Activated T-helper 17 cell treated with anti-CD3 and anti-CD28 coated beads, Interleukin-2, amount 50 U/mL, for 72 hours (primary cell): Measurements from ENCODE around the gene HSD3B2. TPM values are rescaled to one million over a fixed set of nuclear protein-coding genes. Genes with fewer than 3 reads are reported as not detected.
"Not testable (repeated sequence)": the region's sequence is repeated elsewhere in the genome, so short reads cannot be mapped to it uniquely, and the experiment has no call there.

Experiments used
- ATAC-seq: fragments of 150-1000 bp; cut with Tn5 transposase; replicated peaks from 2 replicates; pipeline ENCODE4 v1.10.0; 2021; ENCODE audit warnings: mild to moderate bottlenecking, moderate library complexity
- H3K27ac Mint-ChIP-seq: one replicate; pipeline ENCODE4 v1.8.0; 2022; ENCODE audit warnings: mixed read lengths
- H3K27me3 Mint-ChIP-seq: one replicate; pipeline ENCODE4 v1.8.0; 2022; ENCODE audit warnings: mixed read lengths
- H3K36me3 Mint-ChIP-seq: one replicate; pipeline ENCODE4 v1.8.0; 2022; ENCODE audit warnings: low read depth, mild to moderate bottlenecking, mixed read lengths
- H3K4me1 Mint-ChIP-seq: one replicate; pipeline ENCODE4 v1.8.0; 2022; ENCODE audit warnings: mixed read lengths
- H3K4me3 Mint-ChIP-seq: one replicate; pipeline ENCODE4 v1.8.0; 2022; ENCODE audit warnings: mild to moderate bottlenecking, mixed read lengths
- H3K9me3 Mint-ChIP-seq: one replicate; pipeline ENCODE4 v1.8.0; 2022; ENCODE audit warnings: mixed read lengths
- total RNA-seq, 2 donors: library from RNA; stranded (reverse); gene quantifications; one replicate each; pipeline ENCODE4 v1.2.3, GENCODE V29; 2022

HSD3B2 gene
- total RNA-seq = not detected

DNA sequence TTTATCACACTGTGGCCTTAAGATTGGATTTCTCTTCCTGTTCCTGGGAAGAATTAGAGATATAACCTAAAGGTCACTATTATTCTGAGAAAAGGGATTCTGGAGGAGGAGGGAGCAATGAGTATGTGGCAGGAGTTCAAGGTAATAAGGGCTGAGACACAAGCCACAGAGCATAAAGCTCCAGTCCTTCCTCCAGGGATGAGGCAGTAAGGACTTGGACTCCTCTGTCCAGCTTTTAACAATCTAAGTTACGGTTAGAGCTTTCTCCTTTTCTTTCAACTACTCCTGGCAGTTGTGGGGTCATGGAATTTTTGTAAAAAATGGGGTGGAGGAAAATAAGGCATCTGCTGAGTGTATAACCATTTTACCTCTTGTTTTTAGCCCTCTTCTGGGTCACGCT lies at the start of gene HSD3B2:
TSS of gene HSD3B2 (plus strand) at position 201 of the 400 bp plus-strand sequence. CDS start 270 bp downstream, outside the sequence.
- Mint-ChIP-seq H3K27ac (no peak within 1 kb of the TSS), H3K4me1 (no peaks in the 10 kb centered on the region), H3K36me3 (no peaks in the 10 kb centered on the region), H3K9me3 (no peaks in the 10 kb centered on the region), H3K4me3 (no peak within 1 kb of the TSS), H3K27me3 (no peaks in the 10 kb centered on the region)
- no peak for ATAC-seq

DNA sequence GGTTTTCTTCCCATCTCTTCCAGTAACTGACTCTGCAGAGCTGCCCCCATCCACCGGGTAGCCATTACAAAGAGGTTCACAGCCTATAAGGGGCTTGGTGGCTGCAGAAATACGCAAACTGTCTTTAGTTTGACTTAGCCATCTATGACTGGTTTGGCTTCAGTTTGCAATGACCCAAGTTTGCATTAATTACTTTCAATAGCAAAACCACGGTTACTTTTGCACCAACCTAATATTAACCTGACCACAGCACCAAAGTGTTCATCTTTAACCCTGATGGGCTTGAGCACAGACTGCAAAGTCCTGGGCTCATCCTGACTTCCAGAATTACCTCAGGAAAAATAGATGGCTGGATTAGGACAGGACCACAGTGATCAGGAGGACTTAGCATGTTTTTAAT lies 48.5 kb upstream of the HSD3B2 start:
- no peak overlapping the region for H3K27ac Mint-ChIP-seq
- no peaks in the 10 kb centered on the region for H3K9me3 Mint-ChIP-seq
- peaks cover 23% of the 10 kb centered on the region for H3K27me3 Mint-ChIP-seq
- no peaks in the 10 kb centered on the region for H3K4me1 Mint-ChIP-seq
- no peak overlapping the region for H3K4me3 Mint-ChIP-seq
- H3K36me3 Mint-ChIP-seq = no peaks in the 10 kb centered on the region
- no peak for ATAC-seq

DNA sequence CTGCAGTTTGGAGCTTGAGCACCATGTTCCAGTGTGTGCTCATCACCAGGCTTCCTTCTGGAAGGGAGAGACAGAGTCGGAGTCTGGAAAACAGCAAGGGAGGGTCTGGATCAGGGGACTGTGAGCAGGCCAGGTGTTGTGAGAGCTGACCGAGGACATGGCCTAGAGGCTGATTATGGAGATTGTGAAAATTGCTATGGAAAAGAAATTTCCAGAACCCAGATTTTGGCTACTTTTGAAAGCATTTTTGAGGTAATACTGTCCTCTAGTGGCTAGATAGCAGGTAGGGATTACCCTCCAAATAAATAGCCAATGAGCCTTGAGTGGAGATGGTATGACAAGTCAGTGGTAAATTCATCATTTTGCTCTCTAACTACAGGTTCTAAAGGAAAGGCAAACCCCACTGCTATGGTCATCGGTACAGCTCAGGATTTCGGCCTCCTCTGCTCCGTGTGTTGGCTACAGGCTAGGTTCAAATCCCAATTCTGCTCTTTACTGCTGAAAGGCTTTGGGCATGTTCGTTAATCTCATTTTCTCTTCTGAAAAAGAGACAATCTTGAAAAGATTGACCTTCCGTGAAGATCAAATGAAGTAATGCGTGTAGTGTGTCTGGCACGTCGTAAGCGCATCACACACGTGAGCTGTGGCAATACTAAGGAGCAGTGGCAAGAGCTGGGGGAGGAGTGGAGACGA lies 47.4 kb upstream of the HSD3B2 start:
- Mint-ChIP-seq H3K4me3 (no peak overlapping the region), H3K27me3 (peaks cover 28% of the 10 kb centered on the region), H3K9me3 (no peaks in the 10 kb centered on the region), H3K27ac (no peak overlapping the region), H3K36me3 (no peaks in the 10 kb centered on the region), H3K4me1 (no peaks in the 10 kb centered on the region)
- ATAC-seq = no peak

DNA sequence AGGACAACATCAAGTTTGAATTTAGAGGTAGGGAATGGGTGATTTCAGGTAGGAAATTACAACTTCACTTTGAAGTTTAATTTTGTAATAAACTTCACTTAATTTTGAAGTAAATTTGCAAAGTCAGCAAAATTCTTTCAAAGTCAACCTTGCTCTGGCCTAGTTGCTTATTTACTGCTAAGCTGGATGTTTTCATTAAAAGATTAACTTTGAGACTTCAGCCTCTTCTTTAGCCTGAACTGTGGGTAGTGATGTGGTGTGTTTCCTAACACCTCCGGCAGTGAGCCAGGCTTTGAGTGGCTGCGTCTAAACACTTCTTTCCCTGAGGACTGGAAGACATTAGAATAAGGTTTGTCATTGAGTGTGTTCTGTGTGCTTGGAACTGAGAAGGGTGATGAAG lies 46.4 kb upstream of the HSD3B2 start, which contains the start of gene HAO2:
TSS of gene HAO2 (plus strand) at position 232 of the 400 bp plus-strand sequence. CDS start 12,301 bp downstream, outside the sequence.
- peaks cover 25% of the 10 kb centered on the region for H3K27me3 Mint-ChIP-seq
- H3K4me1 Mint-ChIP-seq = no peaks in the 10 kb centered on the region
- H3K4me3 Mint-ChIP-seq = no peak within 1 kb of the TSS
- no peak for ATAC-seq
- H3K9me3 Mint-ChIP-seq = no peaks in the 10 kb centered on the region
- no peak within 1 kb of the TSS for H3K27ac Mint-ChIP-seq
- H3K36me3 Mint-ChIP-seq = no peaks in the 10 kb centered on the region

DNA sequence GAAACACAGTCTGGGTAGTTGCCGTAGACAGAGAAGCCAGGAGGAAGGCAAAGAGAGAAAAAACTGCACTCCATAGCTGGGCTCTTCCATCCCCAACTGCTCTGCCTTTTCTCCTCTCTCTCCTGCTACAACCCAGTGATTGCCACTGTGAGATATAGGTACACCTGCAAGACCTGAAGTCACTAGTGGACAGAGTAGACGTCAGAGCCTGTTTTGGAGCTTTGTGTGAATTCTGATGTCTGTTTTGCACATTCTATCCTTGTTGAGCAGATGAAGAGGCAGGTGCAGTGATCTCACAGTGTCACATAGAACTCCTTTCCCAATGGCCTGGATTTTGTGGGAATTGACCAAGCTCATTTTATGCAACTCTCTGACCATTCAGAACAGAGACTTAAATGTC lies 44.2 kb upstream of the HSD3B2 start:
- Mint-ChIP-seq H3K9me3 (no peaks in the 10 kb centered on the region), H3K27me3 (peaks cover 20% of the 10 kb centered on the region), H3K4me1 (peaks cover 4% of the 10 kb centered on the region), H3K4me3 (no peak overlapping the region), H3K27ac (no peak overlapping the region), H3K36me3 (no peaks in the 10 kb centered on the region)
- ATAC-seq = no peak

DNA sequence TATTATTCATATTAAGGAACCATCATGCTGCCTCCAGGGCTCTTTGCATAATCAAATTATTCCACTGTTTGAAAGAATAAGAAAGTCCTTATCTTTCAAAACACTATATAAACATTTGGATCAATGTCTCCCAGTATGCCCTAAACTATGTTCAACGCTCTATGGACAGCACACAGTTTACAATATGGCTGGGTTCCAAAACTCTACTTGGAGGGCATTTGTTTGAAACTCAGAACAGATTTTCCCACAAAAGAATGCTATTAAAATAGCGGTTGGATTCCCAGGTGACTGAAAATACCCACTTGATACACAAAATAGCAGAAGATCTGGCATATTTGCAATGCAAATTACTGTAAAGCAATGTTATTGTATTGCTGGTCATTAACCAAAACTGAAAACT lies 43.1 kb upstream of the HSD3B2 start:
- Mint-ChIP-seq H3K27ac (no peak overlapping the region), H3K4me1 (peaks cover 4% of the 10 kb centered on the region), H3K27me3 (peaks cover 18% of the 10 kb centered on the region), H3K4me3 (no peak overlapping the region), H3K9me3 (no peaks in the 10 kb centered on the region), H3K36me3 (no peaks in the 10 kb centered on the region)
- no peak for ATAC-seq

DNA sequence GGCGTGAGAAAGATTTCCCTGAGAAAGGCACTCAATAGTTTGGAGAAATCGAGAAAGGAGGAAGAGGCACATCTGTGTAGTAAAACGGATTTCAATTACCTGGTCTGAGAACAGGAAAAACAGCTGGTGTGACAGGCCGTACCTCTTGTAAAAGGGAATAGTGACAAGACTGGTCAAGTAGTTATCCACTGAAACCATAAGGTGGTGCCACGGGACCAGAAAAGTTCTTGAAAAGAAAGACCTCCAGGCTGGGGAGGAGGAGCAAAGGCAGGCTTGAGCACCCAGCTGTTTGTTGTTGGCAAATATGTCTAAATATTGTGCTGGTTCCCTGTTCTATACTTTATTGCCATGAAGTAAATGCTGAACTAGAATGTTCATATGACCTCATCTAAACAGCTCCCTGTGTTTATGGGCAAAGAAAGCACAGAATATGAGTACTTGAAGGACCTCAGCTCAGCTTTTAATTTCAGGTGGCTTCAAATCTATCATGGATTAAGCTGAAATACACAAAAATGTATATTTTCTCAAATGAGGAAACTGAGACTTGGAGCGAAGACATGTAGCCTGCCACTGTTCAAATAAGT lies 42.4 kb upstream of the HSD3B2 start:
- no peak for ATAC-seq
- H3K27ac Mint-ChIP-seq = no peak overlapping the region
- no peaks in the 10 kb centered on the region for H3K36me3 Mint-ChIP-seq
- H3K27me3 Mint-ChIP-seq = peaks cover 12% of the 10 kb centered on the region
- no peak overlapping the region for H3K4me3 Mint-ChIP-seq
- peaks cover 4% of the 10 kb centered on the region for H3K4me1 Mint-ChIP-seq
- peaks cover 4% of the 10 kb centered on the region for H3K9me3 Mint-ChIP-seq

DNA sequence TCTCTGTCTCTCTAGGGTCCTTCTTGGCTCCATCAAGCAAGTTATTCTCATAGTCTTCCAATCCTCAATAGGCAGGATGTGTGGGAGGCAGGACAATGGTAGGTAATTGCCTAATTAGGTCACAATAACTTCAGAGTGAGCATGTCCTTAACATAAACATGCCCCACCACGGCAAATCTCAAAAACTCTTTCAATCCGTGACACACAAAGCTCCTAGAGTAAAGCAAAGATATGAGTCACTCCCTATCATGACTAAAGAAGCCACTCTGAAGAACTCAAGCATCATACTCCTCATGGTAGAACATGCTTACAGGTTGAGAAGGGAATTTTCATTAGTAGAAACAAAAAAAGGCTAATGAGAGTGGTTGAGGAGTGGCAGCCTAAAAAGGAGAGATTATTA lies 41.5 kb upstream of the HSD3B2 start:
- Mint-ChIP-seq H3K4me1 (peaks cover 4% of the 10 kb centered on the region), H3K36me3 (no peaks in the 10 kb centered on the region), H3K27ac (no peak overlapping the region), H3K27me3 (peaks cover 12% of the 10 kb centered on the region), H3K9me3 (peaks cover 4% of the 10 kb centered on the region), H3K4me3 (no peak overlapping the region)
- ATAC-seq = peak; percentile 74

DNA sequence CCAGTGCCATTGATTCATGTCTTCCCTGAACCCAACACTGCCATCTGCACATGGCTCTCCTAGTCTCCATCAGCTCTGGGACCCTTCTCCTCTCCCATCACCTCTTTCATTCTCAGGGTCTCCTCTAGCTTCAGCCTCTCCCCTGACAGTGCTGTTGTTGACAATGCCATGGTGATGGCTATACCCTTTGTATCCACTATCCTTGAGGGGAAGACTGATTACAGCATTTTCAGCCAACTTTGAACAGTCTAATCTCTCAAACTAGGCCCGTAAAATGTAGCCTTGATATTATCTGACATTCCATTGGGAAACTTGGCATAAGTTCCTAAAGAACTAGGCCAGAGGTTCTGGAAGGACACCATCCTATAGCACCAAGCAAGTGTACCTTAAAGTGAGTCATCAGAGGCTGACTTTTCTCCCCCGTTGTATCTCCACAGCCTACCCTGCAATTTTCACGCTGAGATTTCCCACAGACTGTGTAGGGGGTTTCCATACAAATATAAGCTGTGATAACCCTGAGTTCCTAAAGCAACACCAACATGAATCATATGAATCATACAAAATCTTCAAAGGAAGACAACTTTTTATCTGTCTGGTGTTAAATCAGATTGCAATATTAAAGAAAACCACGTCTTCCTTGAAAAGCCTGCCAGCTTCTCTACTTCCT lies 40.6 kb upstream of the HSD3B2 start:
- H3K4me1 Mint-ChIP-seq = peaks cover 4% of the 10 kb centered on the region
- ATAC-seq = peak; percentile 67
- peaks cover 4% of the 10 kb centered on the region for H3K9me3 Mint-ChIP-seq
- no peak overlapping the region for H3K4me3 Mint-ChIP-seq
- H3K36me3 Mint-ChIP-seq = no peaks in the 10 kb centered on the region
- H3K27me3 Mint-ChIP-seq = peaks cover 8% of the 10 kb centered on the region
- no peak overlapping the region for H3K27ac Mint-ChIP-seq

DNA sequence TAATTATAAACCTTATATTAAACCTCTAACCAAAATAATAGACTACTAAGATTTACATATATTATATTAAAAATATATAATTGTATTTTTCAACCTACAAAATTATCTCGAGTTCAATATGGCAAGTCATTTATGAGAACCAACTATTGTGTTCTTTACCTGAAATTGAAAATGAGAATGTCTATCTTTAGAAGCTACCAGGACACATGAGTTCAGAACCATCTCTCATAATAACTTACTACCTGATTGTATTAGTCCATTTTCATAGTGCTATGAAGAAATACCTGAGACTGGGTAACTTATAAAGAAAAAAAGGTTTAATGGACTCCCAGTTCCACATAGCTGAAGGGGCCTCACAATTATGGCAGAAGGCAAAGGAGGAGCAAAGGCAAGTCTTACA lies 39.6 kb upstream of the HSD3B2 start:
- no peak overlapping the region for H3K27ac Mint-ChIP-seq
- H3K4me1 Mint-ChIP-seq = peaks cover 4% of the 10 kb centered on the region
- H3K9me3 Mint-ChIP-seq = peaks cover 4% of the 10 kb centered on the region
- no peaks in the 10 kb centered on the region for H3K36me3 Mint-ChIP-seq
- ATAC-seq = no peak
- H3K4me3 Mint-ChIP-seq = no peak overlapping the region
- H3K27me3 Mint-ChIP-seq = peaks cover 9% of the 10 kb centered on the region

DNA sequence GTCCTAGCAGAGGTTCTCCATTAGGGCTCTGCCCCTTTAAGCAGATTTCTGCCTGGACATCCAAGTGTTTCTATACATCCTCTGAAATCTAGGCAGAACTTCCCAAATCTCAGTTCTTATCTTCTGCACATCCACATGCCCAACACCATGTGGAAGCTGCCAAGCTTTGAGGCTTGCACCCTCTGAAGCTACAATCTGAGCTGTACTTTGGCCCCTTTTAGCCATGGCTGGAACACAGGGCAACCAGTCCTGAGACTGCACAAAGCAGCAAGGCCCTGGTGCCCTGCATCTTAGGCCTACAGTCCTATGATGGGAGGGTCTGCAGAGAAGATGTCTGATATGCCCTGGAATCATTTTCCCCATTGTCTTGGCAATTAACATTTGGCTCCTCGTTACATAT lies 38.4 kb upstream of the HSD3B2 start:
- ATAC-seq = no peak
- H3K27me3 Mint-ChIP-seq = peaks cover 8% of the 10 kb centered on the region

DNA sequence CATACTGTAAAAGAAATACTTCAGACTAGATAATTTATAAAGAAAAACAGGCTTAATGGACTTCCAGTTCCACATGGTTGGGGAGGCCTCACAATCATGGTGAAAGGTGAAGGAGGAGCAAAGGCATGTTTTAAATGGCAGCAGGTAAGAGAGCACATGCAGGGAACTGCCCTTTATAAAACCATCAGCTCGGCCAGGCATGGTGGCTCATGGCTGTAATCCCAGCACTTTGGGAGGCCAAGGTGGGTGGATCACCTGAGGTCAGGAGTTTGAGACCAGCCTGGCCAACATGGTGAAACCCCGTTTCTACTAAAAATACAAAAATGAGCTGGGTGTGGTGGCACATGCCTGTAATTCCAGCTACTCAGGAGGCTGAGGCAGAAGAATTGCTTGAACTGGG lies 37.4 kb upstream of the HSD3B2 start:
- not testable (repeated sequence) for H3K27me3 Mint-ChIP-seq, H3K4me3 Mint-ChIP-seq, ATAC-seq, H3K36me3 Mint-ChIP-seq, H3K9me3 Mint-ChIP-seq, H3K27ac Mint-ChIP-seq, H3K4me1 Mint-ChIP-seq

More for the DNA sequence above, 38.4 kb upstream of the HSD3B2 start:
- Mint-ChIP-seq H3K4me1 (peaks cover 4% of the 10 kb centered on the region), H3K4me3 (no peak overlapping the region), H3K27ac (no peak overlapping the region), H3K9me3 (peaks cover 4% of the 10 kb centered on the region), H3K36me3 (no peaks in the 10 kb centered on the region)

DNA sequence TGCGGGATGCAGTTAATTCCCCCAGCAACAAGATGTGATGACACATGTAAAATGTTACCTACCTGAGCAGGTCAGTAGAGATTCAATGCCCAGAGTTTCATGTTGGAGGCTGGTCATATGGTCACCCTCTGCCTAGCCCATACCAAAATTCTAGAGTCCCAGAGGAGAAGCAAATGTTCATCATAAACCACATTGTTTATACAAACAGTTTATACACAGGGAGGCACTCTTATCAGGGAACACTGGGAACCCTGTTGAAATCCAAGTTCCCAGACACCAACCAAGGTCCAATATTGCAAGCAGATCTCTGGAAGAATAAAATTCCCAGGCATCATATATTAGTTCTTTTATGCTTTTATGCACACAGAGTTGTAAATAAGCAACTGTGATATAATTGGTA lies 35.8 kb upstream of the HSD3B2 start:
- H3K36me3 Mint-ChIP-seq = no peaks in the 10 kb centered on the region
- H3K9me3 Mint-ChIP-seq = peaks cover 4% of the 10 kb centered on the region
- H3K4me1 Mint-ChIP-seq = peaks cover 4% of the 10 kb centered on the region
- no peak overlapping the region for H3K4me3 Mint-ChIP-seq
- no peak for ATAC-seq
- H3K27me3 Mint-ChIP-seq = peaks cover 3% of the 10 kb centered on the region
- H3K27ac Mint-ChIP-seq = no peak overlapping the region

DNA sequence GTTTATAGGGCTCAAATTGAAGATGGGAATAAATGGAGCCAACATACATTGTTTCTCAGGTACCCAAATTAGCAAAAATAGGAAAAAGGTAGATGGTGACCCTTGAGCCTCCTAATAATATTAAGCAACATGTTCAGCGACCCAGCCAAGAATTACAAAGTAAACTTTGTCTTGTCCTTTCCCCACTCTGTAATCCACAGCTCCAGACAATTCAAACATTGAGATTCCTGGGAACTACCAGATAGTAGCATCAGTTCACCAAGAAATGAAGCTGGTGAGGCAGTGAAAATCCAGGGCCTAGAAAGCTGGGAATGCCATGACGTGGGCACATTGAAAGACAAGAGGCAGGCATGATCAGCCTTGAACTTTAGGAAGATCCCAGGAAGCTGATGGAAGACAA lies 34.6 kb upstream of the HSD3B2 start:
- peaks cover 4% of the 10 kb centered on the region for H3K9me3 Mint-ChIP-seq
- no peaks in the 10 kb centered on the region for H3K4me1 Mint-ChIP-seq
- no peak for ATAC-seq
- H3K36me3 Mint-ChIP-seq = no peaks in the 10 kb centered on the region
- no peak overlapping the region for H3K27ac Mint-ChIP-seq
- no peak overlapping the region for H3K4me3 Mint-ChIP-seq
- H3K27me3 Mint-ChIP-seq = peaks cover 3% of the 10 kb centered on the region
